HG03064 (cell line): ENCODE measurements around the gene ASF1A.

Source experiments
- ATAC-seq: cut with Tn5 transposase; IDR thresholded peaks from one replicate; pipeline ENCODE4 v1.9.1; 2021; ENCODE audit warnings: low read depth; ENCODE audit not compliant: unreplicated experiment

ASF1A gene

GRCh38 chr6:118877806-118878205 is 16.1 kb upstream of the ASF1A start:
- no peak for ATAC-seq

- ATAC-seq = peak; percentile 87
Observed at GRCh38 chr6:118881440-118882313, 12.3 kb upstream of the ASF1A start.

DNA sequence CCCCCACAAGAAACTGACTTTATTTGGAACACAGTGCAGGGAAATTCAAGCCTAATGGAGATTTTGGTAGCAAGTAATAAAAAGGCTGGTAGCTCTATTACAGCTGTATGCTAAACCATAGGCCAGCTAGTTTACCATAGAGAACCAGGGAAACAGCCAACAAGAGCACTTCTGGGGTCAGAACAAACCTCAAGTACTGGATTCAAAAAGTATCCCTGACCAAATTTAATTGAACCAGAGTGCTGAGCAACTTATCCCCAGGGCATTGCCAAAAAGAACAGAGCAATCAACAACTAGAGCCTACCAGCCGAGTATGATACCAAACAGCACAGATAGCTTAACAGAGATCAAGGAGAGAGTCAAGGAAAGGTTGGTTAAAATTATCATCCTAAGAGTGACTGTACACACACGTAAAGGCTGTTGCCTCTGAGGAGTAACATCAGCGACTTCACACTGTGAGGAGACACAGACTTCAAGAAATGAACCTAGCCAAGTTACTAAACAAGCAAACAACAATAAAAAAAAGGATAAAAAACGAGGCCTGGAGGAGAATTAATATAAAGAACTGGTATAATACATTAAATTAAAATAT is 11.5 kb upstream of the ASF1A start:
- ATAC-seq = no peak

GRCh38 chr6:118886641-118887040 is 7.3 kb upstream of the ASF1A start:
- ATAC-seq = no peak

DNA sequence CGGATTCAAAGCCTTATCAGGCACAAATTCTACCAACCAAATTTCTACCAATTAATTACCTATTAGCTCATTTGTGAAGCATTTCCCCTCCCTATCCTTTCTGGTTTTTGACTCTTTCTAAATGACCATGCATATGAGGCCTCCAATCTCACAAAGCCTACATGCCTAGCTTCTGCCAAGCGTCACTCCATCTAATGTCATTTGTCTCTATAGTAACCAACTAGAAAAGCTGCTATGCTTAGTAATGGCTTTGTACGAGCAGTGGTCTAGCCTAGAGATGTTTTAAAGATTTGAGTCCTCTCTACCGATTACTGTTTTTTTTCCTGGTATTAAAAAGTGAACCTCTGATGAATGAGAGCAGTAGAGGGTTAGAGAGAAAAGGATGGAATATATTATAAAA is 4.8 kb upstream of the ASF1A start:
- no peak for ATAC-seq

- ATAC-seq = no peak
Observed at GRCh38 chr6:118890997-118891790, 2.8 kb upstream of the ASF1A start.

GRCh38 chr6:118892355-118892991 is 1.5 kb upstream of the ASF1A start:
- ATAC-seq = no peak

- peak; percentile 15 for ATAC-seq
Observed at GRCh38 chr6:118893064-118893806, 717 bp upstream of the ASF1A start.

DNA sequence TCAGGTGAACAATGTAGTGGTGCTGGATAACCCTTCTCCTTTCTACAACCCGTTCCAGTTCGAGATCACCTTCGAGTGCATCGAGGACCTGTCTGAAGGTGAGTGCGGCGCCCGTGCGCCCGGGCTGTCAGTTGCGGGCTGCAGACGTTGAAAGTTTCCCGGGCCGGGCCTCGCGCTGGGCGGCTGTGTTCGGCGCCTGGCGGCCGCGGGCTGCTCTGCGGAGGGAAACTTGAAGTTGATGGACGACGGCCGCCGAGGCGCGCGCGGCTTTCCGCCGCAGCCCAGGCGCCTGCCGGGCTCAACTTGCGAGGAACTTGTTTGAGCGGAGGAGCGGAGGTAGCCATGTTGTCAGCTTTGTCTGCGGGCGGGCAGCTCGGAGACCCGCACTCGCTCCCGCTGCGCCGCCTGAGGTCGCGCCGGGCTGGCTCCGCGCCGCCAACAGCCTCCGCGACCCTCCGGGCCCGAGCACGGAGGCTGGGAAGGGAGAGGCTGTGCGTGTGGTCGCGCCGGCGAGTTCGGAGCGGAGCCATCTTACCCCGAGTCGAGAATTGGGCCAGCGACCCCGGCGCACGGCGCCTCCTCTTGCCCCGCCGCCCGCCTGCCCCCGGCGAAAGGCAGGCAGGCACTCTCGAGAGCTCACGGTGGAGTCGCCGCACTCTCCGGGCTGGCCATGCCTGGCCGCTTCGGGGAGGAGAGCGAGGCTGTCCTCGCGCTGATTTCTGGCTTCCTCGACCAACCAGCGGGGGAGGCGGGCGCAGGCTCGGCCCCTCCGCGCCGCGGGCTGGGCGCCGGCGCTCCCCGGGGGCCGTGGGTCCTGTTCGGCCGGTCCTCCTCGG is 691 bp downstream of the ASF1A start:
- ATAC-seq = peak; percentile 39

DNA sequence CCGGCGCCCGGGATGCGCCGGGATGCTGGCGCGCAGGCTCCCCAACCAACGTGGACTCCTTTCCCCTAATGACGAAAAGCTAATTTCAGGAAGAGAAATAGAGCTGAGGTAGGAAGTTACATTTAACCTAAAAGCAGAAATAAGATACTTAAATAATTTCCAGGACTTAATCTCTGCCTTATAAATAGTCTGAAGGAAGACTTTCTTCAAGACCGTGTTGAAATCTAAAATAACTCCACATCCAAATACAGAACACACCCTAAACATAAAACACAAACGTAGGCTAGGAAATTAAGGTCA is 1.3 kb downstream of the ASF1A start:
- no peak for ATAC-seq

GRCh38 chr6:118895859-118896258 is 1.9 kb downstream of the ASF1A start:
- ATAC-seq = no peak

GRCh38 chr6:118896339-118897136 is 2.6 kb downstream of the ASF1A start:
- no peak for ATAC-seq

GRCh38 chr6:118897386-118897785 is 3.4 kb downstream of the ASF1A start:
- ATAC-seq = no peak

DNA sequence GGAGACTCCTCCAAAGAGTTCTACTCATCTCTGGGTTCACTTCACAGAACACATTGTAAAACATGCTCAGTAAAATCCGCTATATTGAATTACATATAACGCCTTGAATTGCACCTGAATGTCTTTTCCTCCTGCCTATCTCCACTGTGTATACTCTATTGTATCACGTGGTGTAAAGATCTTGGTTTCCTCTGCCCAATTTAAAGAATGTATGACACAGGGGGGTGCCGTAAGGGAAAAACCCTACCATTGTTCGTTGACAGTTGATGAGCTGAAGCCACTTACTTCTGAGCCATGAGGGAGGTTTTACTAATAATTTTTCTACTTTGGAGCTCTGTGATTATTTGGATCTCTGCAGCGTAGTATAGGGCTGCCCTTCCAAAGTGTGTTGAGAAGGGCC is 6.0 kb downstream of the ASF1A start:
- no peak for ATAC-seq

DNA sequence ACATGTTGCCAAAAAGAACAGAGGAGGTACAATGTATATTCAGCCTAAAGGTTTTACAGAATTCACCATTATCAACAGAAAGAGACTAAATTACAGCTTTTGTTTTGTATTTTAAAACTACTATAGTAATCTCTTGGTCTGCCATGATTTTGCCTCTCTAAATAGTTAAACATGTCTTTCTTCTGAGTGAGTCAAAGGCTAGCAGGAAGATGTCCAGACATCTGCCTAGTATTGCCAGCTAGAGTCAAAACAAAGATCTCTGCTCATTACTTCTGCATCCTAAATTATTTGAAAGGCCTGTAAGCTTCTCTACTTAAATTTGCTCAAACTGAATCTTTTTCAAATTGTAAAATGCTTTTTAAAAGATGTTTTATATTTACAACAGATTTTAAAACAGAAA is 8.8 kb downstream of the ASF1A start:
- ATAC-seq = no peak

DNA sequence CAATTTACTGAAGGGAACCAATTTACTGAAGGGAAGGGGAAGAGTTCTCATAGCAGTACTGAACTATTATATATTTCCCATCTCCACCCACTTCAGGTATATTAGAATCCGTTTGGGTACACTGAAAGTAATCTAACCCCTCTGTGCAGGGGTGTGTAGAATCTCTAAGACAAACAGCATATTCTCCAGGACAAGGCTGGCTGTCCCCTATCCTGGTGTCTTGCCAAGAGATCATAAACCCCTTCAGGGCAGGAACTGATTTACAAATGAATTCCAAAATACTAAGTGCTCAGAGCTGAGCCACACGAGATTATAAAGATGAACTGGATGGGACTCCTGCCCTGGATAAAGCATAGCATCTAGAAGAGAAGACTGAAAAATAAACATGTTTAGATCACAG is 9.2 kb downstream of the ASF1A start:
- no peak for ATAC-seq

- no peak for ATAC-seq
Observed at GRCh38 chr6:118903691-118904090, 9.7 kb downstream of the ASF1A start.

- ATAC-seq = no peak
Observed at GRCh38 chr6:118905084-118905483, 11.1 kb downstream of the ASF1A start.

DNA sequence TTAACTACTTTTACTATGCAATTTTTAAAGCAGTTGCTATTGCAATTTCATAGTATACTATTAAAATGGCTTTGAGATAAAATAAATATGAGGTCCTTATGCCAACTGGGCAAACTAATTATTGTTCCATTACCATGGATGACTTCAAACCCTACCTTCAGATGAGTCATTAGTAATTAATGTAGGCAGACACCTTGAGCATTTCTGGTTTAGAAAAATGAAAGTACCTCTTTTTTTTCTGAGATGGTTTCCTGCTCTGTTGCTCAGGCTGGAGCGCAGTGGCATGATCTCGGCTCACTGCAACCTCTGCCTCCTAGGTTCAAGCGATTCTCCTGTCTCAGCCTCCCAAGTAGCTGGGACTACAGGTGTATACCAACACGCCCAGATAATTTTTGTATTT is 11.9 kb downstream of the ASF1A start:
- ATAC-seq = no peak
